OCI-LY7 (cell line): ENCODE data around the gene RGS10.

Experiments used
- EZH2phosphoT487 ChIP-seq: fragments of 200-600 bp; sonication (generic); IDR thresholded peaks from 2 replicates; pipeline ENCODE4 v1.6.1; 2018; ENCODE audit warnings: low read depth, borderline replicate concordance, mild to moderate bottlenecking, mixed run types, antibody characterized with exemption, low read length, moderate library complexity, mixed read lengths
- TF ChIP-seq, protein P1 (sequence below): fragments of 200-600 bp; sonication (generic); conservative IDR thresholded peaks from 2 replicates; pipeline ENCODE4 v1.5.1; 2014; ENCODE audit warnings: mild to moderate bottlenecking, antibody characterized with exemption, low read length, moderate library complexity, mixed read lengths

DNA sequence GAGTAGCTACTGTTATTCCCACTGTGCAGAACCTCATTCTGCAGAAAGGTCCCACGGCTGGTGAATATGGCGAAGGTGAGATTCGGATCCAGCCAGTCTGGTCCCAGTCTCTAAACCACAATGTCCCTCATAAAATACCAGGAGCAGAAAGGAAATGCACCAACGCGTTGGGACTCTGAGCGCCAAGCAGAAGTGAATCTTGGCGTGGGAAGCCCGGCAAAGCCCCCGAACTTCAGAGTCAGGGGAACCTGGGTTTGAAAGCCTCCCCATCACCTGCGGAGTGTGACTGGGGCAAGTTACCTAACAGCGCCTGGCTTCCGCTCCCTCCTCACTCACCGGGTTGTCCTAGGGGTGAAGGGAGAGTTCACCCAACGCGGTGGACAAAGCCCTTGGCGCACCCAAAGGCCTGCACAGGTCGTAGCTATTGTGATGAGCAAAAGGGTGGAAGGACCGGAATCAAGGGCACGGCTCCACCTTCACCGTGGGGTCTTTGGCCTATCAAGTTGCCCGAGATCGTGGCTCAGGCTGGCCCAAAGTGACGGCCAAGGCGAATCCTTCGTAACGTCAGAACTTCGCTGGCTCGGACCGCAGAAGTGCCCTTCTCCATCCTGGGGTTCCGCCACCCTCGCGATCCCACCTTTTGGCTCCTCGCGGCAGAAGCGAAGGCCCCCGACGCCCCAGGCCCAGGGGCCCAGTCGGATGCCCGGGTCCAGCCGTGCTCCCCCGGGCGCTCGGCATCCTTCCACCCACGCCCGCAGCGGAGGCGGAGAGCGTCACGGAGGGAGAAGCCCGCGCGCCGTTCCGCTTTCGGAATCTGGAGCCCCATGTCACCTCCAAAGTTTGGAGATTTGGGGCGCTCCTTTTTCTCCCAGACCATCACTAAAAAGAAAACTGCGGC, 811 bp downstream of the RGS10 start:
- TF ChIP-seq, protein P1, sequence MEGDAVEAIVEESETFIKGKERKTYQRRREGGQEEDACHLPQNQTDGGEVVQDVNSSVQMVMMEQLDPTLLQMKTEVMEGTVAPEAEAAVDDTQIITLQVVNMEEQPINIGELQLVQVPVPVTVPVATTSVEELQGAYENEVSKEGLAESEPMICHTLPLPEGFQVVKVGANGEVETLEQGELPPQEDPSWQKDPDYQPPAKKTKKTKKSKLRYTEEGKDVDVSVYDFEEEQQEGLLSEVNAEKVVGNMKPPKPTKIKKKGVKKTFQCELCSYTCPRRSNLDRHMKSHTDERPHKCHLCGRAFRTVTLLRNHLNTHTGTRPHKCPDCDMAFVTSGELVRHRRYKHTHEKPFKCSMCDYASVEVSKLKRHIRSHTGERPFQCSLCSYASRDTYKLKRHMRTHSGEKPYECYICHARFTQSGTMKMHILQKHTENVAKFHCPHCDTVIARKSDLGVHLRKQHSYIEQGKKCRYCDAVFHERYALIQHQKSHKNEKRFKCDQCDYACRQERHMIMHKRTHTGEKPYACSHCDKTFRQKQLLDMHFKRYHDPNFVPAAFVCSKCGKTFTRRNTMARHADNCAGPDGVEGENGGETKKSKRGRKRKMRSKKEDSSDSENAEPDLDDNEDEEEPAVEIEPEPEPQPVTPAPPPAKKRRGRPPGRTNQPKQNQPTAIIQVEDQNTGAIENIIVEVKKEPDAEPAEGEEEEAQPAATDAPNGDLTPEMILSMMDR = no peak
- TF ChIP-seq EZH2phosphoT487 = no peak
